ENCODE data around the gene ZNF215.

DNA sequence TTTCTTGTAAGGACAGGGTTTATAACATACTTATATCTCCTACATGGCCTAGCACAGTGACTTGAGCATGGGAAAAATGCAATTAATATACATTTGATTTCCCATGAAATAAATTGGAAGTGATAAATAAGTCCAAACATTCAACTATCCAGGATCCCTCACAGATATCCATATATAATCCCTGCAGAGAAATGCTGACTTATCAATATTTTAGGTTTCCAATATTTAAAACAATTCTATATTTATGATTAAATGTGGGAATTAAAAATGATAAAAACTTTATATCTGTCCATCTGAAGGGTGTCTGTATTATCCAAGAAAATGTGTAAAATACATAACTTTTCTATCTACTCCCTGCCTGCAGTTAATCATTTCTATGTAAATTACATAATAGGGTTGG lies 43.5 kb upstream of the ZNF215 start:
- TF ChIP-seq EGR1 (IDR thresholded peaks at IDR 0.05; ENCODE audit: low read depth in 2 of 2) (no peak), CTCF (IDR thresholded peaks at IDR 0.05; ENCODE audit: low read depth, low read length, missing input control) (no peak), MAX (IDR thresholded peaks at IDR 0.05) (no peak), TAF1 (conservative IDR thresholded peaks at IDR 0.05) (no peak), YY1 (IDR thresholded peaks at IDR 0.05) (no peak)
- TF ChIP-seq, protein P1, sequence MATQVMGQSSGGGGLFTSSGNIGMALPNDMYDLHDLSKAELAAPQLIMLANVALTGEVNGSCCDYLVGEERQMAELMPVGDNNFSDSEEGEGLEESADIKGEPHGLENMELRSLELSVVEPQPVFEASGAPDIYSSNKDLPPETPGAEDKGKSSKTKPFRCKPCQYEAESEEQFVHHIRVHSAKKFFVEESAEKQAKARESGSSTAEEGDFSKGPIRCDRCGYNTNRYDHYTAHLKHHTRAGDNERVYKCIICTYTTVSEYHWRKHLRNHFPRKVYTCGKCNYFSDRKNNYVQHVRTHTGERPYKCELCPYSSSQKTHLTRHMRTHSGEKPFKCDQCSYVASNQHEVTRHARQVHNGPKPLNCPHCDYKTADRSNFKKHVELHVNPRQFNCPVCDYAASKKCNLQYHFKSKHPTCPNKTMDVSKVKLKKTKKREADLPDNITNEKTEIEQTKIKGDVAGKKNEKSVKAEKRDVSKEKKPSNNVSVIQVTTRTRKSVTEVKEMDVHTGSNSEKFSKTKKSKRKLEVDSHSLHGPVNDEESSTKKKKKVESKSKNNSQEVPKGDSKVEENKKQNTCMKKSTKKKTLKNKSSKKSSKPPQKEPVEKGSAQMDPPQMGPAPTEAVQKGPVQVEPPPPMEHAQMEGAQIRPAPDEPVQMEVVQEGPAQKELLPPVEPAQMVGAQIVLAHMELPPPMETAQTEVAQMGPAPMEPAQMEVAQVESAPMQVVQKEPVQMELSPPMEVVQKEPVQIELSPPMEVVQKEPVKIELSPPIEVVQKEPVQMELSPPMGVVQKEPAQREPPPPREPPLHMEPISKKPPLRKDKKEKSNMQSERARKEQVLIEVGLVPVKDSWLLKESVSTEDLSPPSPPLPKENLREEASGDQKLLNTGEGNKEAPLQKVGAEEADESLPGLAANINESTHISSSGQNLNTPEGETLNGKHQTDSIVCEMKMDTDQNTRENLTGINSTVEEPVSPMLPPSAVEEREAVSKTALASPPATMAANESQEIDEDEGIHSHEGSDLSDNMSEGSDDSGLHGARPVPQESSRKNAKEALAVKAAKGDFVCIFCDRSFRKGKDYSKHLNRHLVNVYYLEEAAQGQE (IDR thresholded peaks at IDR 0.05), result no peak
- TF ChIP-seq, protein P2, sequence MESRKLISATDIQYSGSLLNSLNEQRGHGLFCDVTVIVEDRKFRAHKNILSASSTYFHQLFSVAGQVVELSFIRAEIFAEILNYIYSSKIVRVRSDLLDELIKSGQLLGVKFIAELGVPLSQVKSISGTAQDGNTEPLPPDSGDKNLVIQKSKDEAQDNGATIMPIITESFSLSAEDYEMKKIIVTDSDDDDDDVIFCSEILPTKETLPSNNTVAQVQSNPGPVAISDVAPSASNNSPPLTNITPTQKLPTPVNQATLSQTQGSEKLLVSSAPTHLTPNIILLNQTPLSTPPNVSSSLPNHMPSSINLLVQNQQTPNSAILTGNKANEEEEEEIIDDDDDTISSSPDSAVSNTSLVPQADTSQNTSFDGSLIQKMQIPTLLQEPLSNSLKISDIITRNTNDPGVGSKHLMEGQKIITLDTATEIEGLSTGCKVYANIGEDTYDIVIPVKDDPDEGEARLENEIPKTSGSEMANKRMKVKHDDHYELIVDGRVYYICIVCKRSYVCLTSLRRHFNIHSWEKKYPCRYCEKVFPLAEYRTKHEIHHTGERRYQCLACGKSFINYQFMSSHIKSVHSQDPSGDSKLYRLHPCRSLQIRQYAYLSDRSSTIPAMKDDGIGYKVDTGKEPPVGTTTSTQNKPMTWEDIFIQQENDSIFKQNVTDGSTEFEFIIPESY (IDR thresholded peaks at IDR 0.05), result no peak

Data from liver (tissue), 3 donors.